Measurements from ENCODE around the gene MCC.

Gene MCC

GRCh38 chr5:113062869-113063508, 425.3 kb downstream of the MCC start:
- no peak for DNase-seq (ENCODE audit: low read depth in 4 of 4, low spot score in 1 of 4)

DNA sequence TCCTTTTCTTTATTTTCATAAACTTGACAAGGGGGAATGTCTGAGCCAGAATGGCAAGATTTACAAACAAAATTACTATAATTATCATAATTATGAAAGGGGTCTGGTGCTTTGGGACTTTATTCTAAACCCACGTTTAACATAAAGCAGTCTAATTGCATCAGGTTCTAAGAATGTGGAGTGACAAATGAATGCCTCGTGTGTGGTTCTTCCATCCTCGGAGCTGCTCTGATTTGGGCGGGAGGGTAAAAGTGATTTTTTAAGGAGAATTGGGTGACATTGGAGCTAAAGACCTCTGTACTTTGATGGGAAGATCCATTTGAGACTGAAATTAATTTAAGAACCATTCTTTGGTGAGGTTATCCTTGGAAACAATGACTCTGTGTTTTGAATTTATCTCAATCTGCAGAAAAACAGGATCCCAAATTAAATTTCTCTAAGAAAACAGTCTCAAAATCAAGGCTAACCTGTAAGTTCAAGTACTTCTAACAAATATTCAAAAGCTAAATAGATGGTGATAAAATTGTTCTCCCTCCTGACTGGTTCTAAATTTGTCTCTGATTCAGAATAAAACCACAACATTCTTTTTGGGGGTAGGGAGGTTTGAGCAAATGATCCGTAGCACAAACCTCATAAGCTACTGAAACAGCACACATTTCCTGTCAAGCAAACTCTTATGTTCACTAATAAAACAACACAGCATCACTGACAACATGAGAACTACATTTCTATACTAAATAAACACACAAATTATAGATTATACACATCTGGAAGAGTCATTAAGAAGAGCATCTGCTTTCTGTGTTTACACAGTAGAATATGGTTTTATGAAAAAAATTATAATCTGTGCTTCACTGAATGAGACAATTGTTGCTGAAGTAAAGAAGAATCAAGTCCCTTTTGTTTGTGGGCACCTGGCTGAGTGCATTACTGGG, 426.1 kb downstream of the MCC start:
- no peak for DNase-seq (ENCODE audit: low read depth in 4 of 4, low spot score in 1 of 4)

GRCh38 chr5:113060408-113061025, 427.7 kb downstream of the MCC start:
- DNase-seq (ENCODE audit: low read depth in 4 of 4, low spot score in 1 of 4): no peak

- no peak for DNase-seq (ENCODE audit: low read depth in 4 of 4, low spot score in 1 of 4)
Measured at GRCh38 chr5:113059232-113060040, 428.8 kb downstream of the MCC start.

- no peak for DNase-seq (ENCODE audit: low read depth in 4 of 4, low spot score in 1 of 4)
Measured at GRCh38 chr5:113058706-113059226, 429.5 kb downstream of the MCC start.

- DNase-seq (ENCODE audit: low read depth in 4 of 4, low spot score in 1 of 4): no peak
Measured at GRCh38 chr5:113058269-113058668, 430.0 kb downstream of the MCC start.

DNA sequence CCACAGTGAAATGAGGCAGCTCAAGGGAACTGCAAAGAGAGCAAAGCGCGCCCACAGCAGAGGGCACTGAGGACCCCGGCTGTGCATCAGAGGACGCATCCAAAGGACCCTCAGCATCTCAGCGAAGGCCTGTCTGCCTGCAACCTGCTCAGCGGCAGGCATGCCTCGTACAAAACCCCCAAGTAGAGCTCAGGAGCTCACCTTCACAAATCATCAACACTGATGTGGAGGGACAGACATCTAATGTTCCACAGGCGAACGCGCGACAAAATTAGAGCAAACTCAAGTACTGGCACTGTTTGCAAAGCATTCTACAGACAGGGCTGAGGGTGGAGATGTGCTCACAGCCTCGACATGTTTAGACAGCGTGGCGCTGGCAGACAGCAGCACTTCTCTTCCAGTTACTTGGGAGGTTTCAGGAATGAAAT, 430.7 kb downstream of the MCC start:
- DNase-seq (ENCODE audit: low read depth in 4 of 4, low spot score in 1 of 4): no peak

GRCh38 chr5:113056988-113057387, 431.3 kb downstream of the MCC start:
- DNase-seq (ENCODE audit: low read depth in 4 of 4, low spot score in 1 of 4): no peak

DNA sequence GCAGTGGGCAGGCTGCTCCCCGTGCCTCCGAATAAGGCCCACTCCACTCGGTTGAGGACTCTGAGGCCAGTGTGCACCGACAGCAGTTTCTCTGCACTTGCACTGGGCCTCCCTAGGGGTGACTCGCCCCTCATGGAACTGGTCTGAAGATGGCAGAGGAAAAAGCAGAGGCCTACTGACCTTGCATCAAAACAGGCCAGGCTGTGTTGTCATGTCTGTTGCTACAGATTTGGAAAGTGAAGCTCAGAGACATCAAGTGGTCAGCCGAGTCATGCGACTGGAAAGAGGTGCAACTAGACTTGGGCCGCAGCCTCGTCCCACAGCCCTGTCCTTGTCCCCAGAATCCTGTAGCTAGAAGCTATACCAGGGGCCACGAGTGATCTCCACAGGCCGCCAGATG, 433.4 kb downstream of the MCC start:
- DNase-seq (ENCODE audit: low read depth in 4 of 4, low spot score in 1 of 4): no peak

- no peak for DNase-seq (ENCODE audit: low read depth in 4 of 4, low spot score in 1 of 4)
Measured at GRCh38 chr5:113053511-113053995, 434.7 kb downstream of the MCC start.

DNA sequence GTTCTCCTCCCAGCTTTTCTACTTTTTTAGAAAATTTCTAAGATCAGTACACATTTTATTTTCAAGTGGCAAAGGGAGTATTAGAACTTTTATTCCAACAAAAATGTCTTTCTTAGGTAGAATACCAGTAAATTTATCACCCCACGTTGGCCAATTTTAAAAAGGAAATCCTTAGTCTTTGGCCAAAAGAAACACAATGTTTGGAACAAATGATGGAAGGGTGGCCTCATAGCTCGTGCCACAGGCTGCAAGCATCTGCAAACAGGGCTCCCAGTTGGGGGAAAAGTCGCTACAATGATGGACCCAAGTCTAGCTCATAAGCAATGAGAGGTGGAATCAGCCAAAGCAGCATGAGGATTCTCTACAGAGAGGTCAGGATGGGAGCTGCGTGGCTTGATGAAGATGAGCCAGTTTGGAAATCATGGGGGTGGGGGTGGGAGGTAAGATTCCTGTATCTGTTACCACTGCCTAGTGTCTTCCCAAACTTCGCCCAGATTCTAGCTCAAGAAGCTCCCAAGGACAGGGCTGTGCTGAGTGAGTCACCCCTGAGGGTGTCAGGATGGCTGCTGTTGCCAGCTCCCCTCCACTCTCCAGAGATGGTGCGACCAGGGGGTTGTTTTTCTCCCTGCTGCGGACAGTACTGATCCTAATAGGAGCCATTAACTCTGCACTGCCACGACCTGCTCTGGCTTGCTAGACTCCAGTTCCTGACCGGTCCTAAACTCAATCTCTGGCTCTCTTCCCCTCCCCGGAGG, 436.0 kb downstream of the MCC start:
- DNase-seq (ENCODE audit: low read depth in 4 of 4, low spot score in 1 of 4): no peak

DNA sequence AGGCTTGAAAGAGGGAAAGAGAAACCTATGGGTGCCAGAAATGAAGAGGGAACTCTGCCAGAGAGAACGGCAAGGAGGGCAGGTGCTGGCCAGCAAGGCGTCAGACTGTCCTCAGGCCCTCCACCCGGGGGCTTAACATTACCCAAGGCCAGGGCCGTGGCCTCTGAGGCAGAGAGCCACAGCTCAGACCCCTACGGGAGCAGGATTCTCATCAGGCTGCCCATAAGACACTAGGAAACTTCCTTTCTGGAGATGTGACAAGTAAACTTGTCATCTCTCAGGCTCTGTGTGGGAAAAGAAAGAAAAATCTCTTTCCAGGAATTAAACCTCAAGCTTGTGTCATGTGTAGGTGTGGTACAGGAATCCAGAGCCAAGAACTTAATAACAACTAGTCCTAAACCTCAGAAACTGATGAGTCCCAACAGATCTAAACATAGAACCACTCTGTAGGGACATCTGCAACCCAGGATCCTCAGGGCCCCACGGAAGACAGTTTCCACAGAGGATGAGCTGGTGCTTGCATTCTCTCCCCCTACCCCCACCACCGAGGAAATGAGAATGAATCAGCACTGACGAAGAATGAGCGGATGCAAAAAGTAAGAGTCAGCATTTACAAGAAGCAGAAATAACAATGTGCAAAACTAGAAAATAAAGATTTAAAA, 437.4 kb downstream of the MCC start:
- DNase-seq (ENCODE audit: low read depth in 4 of 4, low spot score in 1 of 4): peak in 1 of 4 experiments; percentile 20

GRCh38 chr5:113048931-113049330, 439.3 kb downstream of the MCC start:
- no peak for DNase-seq (ENCODE audit: low read depth in 4 of 4, low spot score in 1 of 4)

GRCh38 chr5:113047733-113048652, 440.3 kb downstream of the MCC start:
- no peak for DNase-seq (ENCODE audit: low read depth in 4 of 4, low spot score in 1 of 4)

- DNase-seq (ENCODE audit: low read depth in 4 of 4, low spot score in 1 of 4): no peak
Measured at GRCh38 chr5:113047234-113047633, 441.0 kb downstream of the MCC start.

DNA sequence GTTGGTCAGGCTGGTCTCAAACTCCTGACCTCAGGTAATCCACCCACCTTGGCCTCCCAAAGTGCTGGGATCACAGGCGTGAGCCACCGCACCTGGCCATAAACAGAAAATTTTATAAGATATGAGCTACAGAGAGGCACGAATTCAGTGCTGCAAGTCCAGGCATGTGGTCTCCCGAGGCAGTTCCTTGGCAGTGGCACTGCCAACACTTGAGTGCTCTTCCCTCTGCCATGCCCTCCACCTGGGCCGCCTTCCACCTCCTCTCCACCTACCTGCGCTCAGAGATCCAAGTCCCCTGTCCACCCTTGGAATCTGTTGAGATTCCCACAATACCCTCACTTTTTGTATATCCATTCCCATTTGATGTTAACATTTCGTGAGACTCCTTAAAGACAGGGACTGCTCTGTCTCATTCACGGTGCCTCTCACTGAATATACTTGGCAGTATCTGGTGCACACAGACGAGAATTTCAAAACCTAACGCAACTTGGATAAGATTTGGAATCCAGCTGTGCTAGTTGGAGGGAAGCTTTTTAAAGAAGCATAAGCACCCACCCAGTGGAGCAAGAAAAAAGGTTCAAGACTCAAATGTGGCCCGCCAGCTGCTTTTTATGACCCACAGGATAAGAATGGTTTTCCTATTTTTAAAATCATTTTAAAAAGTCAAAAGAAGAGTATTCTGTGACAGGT, 443.3 kb downstream of the MCC start:
- no peak for DNase-seq (ENCODE audit: low read depth in 4 of 4, low spot score in 1 of 4)

DNA sequence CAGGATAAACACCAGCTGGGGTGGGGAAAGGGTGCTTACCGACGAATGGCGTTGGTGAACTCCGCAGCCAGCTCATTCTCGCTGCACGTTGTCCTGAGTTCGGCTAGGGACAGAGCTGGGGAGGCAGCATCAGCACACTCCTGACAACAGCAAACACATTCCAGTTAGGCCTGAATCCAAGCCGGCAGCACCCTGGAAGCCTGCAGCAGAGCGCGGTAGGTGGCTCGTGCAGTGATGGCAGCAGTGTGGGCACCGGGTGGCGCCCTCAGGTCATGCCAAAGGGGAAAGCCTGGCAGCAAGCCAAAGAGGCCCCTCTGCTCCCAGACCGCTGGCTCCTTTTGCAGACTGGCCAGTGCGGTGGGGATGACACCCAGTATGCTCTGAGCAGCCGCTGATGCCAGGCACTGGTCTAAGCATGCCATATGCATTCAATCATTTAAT, 444.7 kb downstream of the MCC start:
- no peak for DNase-seq (ENCODE audit: low read depth in 4 of 4, low spot score in 1 of 4)
